Measurements from ENCODE around the gene MEIOSIN. TPM values are rescaled to one million over a fixed set of nuclear protein-coding genes. Genes with fewer than 3 reads are reported as not detected.
"Not testable (repeated sequence)": the region's sequence is repeated elsewhere in the genome, so short reads cannot be mapped to it uniquely, and the experiment has no call there.

MEIOSIN gene, protein sequence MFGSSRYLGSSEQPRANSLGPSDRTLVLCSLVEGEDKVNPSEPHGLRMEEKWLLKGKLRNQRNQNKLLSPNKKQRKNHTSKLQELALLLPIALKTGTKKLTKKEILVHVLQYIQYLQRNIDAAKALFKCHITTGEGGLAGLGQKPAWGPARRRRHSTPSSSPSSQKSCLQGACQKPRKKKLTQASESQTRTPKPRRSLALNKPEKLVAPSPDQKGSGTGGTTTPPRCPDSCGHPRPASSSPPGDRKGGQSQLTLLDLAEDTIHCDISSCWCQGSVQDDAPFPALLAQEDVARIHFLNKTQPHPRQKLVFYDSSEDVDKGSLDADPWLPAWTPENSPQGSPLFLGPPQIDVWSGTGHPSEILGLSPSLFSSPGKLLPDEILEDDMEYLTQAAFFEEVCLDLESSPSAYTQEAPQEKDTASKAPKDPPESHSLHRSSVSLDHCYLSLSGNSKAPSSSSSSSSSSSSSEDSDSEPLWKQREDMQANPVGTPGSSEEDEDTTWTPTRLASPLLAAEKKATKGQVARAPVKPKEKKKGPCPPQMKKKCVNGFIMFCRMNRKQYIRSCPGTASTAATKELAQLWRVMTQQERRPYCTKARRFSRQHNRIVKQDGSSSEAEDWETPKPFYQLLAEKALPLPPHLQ
- not detected for polyA plus RNA-seq (2013, experiment 1 of 4)
- not detected for polyA plus RNA-seq (2013, experiment 2 of 4)
- polyA plus RNA-seq (2013, experiment 3 of 4), result not detected
- not detected for polyA plus RNA-seq (2013, experiment 4 of 4)

DNA sequence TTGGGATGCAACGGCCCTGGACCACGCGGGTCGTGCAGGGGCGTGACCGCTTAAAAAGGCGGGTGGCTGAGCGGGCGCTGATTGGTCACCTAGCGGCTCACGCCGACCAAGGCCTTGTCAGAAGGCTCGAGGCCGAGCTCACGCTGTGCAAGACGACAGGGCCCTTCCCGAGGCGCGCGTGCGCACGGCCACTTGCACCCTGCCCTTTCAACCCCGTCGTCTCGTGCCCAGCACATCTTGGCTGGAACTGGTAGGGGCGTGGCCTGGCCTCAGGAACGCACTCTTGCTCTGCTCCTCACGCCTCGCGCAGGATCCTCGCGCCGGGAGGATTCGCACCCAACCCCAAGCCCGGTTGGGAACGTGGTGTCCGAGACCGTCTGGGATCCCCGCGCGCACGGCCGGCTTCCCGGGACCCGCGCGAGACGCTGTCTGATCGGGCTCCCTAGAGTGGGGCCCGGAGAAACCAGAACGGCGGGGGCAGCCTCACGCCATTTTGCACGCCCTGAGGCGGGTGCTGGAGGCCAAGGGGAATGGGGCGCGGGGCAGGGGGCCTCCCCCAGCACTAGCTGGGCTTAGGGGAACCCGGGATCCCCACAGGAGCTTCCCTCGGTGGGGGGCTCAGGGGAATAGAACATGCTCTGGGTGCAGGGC, at the start of gene MEIOSIN:
Gene MEIOSIN, plus strand, starts transcription at position 280 of the 651 bp plus-strand sequence. CDS start 1,938 bp downstream, outside the sequence.
- Histone ChIP-seq H3K27ac (ENCODE audit: insufficient read depth, low read depth, low read length, poor library complexity, severe bottlenecking) (no peak within 1 kb of the TSS), H3K4me3 (ENCODE audit: insufficient read depth, low read depth, low read length) (no peak within 1 kb of the TSS), H3K4me1 (ENCODE audit: control insufficient read depth, insufficient read depth, low read length) (peaks cover 4% of the 10 kb centered on the region), H3K36me3 (ENCODE audit: control insufficient read depth, insufficient read depth, low read length) (no peaks in the 10 kb centered on the region), H3K27me3 (ENCODE audit: control insufficient read depth, insufficient read depth, low read length, poor library complexity, severe bottlenecking) (no peaks in the 10 kb centered on the region), H3K9me3 (ENCODE audit: control insufficient read depth, low read length) (no peaks in the 10 kb centered on the region)
- WGBS, 2 experiments, result 96% methylated on average over 59 of the region's 59 CpGs

DNA sequence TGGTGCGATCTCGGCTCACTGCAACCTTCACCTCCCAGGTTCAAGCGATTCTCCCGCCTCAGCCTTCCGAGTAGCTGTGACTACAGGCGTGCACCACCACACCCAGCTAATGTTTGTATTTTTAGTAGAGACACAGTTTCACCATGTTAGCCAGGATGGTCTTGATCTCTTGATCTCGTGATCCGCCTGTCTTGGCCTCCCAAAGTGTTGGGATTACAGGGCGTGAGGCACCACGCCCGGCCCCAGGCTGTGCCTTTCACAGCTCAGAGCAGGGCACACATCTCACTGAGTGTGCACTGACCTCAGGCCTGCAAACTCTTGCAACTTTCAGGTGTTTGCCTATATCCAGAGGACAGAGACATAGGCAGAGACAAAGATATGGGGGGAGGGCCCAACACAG, 48.2 kb upstream of the MEIOSIN start:
- peaks cover 18% of the 10 kb centered on the region for H3K36me3 ChIP-seq (ENCODE audit: control insufficient read depth, insufficient read depth, low read length)

DNA sequence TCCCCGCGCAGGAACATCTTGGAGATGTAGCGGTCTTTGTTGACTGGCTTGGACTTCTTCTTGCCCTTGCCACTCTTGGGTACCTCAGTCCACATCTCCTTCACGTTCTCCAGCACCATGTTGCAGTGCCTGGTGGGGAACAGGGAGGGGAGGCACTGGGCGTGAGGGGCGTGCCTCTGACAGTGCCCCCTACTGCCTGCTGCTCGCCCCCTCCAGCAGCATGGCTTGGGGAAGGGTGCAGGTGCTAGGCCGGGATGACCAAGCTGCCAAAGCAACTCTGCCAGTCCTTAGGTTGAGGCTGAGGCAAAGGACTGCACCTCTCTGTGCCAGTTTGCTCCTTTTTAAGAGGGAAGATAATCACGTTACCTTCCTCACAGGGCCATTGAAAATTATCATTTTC, 45.6 kb upstream of the MEIOSIN start:
- Histone ChIP-seq H3K36me3 (ENCODE audit: control insufficient read depth, insufficient read depth, low read length) (peaks cover 18% of the 10 kb centered on the region), H3K4me3 (ENCODE audit: insufficient read depth, low read depth, low read length) (no peak overlapping the region)
- 91 to 94% methylated on average over 9 of the region's 9 CpGs for WGBS, 2 experiments

More for the DNA sequence above, 48.2 kb upstream of the MEIOSIN start:
- H3K27me3 ChIP-seq (ENCODE audit: control insufficient read depth, insufficient read depth, low read length, poor library complexity, severe bottlenecking), result peaks cover 11% of the 10 kb centered on the region
- not testable (repeated sequence) for H3K4me1 ChIP-seq (ENCODE audit: control insufficient read depth, insufficient read depth, low read length); H3K4me3 ChIP-seq (ENCODE audit: insufficient read depth, low read depth, low read length); H3K9me3 ChIP-seq (ENCODE audit: control insufficient read depth, low read length); H3K27ac ChIP-seq (ENCODE audit: insufficient read depth, low read depth, low read length, poor library complexity, severe bottlenecking)
- WGBS, 2 experiments, result 85 to 87% methylated on average over 11 of the region's 11 CpGs

DNA sequence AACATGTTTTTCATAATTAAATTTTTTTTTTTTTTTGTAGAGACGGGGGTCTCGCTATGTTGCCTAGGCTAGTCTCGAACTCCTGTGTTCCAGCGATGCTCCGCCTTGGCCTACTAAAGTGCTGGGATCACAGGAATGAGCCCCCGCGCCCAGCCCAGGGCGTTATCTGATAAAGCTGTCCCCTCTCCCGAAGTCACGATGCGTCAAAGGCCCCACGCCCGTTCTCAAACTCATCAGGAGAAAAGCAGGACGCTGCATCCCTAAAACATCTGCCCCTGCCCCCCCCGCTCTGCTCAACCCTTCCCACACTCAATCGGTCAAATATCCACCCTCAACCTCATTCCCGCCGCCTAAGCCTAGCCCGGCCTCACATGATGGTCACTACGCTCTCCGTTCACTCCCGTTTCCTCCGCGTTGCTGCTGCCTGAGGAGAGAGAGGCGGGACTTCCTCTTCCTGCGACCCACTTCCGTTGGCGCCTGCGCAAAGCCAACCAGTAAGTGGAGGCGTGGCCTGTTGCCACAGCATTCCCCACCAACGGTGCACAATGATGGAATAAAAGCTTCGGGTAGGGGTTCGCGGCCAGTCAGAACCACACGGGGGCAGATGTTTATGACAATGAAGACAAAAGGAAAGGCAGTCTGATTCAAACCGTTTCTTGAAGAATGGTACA, 41.6 kb upstream of the MEIOSIN start, which contains the start of gene SNRPD2:
Gene SNRPD2, minus strand, starts transcription at position 438 of the 671 bp plus-strand sequence. Its CDS starts 65 bp downstream, at position 373.
- Histone ChIP-seq H3K9me3 (ENCODE audit: control insufficient read depth, low read length) (no peaks in the 10 kb centered on the region), H3K36me3 (ENCODE audit: control insufficient read depth, insufficient read depth, low read length) (peaks cover 22% of the 10 kb centered on the region), H3K4me3 (ENCODE audit: insufficient read depth, low read depth, low read length) (peak within 1 kb of the TSS; percentile 87), H3K4me1 (ENCODE audit: control insufficient read depth, insufficient read depth, low read length) (no peaks in the 10 kb centered on the region), H3K27ac (ENCODE audit: insufficient read depth, low read depth, low read length, poor library complexity, severe bottlenecking) (peak within 1 kb of the TSS; percentile 81), H3K27me3 (ENCODE audit: control insufficient read depth, insufficient read depth, low read length, poor library complexity, severe bottlenecking) (no peaks in the 10 kb centered on the region)
- WGBS, 2 experiments, result 0 to 1% methylated on average over 36 of the region's 36 CpGs

More for the DNA sequence above, 45.6 kb upstream of the MEIOSIN start:
- Histone ChIP-seq H3K27ac (ENCODE audit: insufficient read depth, low read depth, low read length, poor library complexity, severe bottlenecking) (no peak overlapping the region), H3K27me3 (ENCODE audit: control insufficient read depth, insufficient read depth, low read length, poor library complexity, severe bottlenecking) (no peaks in the 10 kb centered on the region), H3K4me1 (ENCODE audit: control insufficient read depth, insufficient read depth, low read length) (no peaks in the 10 kb centered on the region), H3K9me3 (ENCODE audit: control insufficient read depth, low read length) (no peaks in the 10 kb centered on the region)

DNA sequence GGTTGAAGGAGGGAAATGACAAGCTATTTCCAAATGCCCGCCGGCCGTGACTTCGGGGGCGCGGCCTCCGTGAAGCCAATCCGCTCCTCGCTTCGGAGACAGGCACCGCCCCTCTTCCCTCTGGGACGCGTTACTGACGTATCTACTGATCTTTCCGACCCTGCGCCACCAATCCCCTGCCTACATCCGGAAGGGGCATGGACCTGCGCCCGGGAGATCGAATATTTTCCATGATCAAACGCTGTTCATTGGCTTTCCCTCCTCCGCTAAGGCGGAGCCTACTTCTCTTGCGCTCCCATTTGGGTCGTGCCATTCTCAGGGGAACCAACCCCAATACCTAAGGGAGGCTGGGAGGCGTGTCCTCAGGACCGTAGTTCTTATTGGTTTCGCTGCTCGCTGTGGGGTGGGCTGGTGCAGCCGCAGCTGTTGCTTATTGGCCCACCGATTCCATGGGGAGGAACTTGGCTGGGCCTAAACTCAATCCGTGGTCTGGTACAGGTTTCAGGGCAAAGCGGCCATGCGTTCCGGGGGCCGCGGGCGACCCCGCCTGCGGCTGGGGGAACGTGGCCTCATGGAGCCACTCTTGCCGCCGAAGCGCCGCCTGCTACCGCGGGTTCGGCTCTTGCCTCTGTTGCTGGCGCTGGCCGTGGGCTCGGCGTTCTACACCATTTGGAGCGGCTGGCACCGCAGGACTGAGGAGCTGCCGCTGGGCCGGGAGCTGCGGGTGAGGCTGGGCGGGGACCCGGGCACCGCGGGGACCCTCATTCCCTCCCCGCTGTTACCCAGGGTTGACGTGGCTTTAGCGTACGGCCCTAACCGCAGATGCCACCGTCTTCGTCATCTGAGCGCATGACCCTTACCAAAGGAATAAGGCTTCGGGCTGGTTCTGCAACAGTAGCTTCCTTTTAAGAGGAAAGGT, 40.8 kb upstream of the MEIOSIN start, which contains the start of gene QPCTL:
Gene QPCTL, plus strand, starts transcription at position 480 of the 919 bp plus-strand sequence. Its CDS starts 38 bp downstream, at position 518.
- no peaks in the 10 kb centered on the region for H3K9me3 ChIP-seq (ENCODE audit: control insufficient read depth, low read length)
- no peaks in the 10 kb centered on the region for H3K4me1 ChIP-seq (ENCODE audit: control insufficient read depth, insufficient read depth, low read length)
- H3K36me3 ChIP-seq (ENCODE audit: control insufficient read depth, insufficient read depth, low read length), result peaks cover 18% of the 10 kb centered on the region
- peak within 1 kb of the TSS; percentile 87 for H3K4me3 ChIP-seq (ENCODE audit: insufficient read depth, low read depth, low read length)
- 0% methylated on average over 70 of the region's 70 CpGs for WGBS, 2 experiments
- H3K27ac ChIP-seq (ENCODE audit: insufficient read depth, low read depth, low read length, poor library complexity, severe bottlenecking), result peak within 1 kb of the TSS; percentile 81
- no peaks in the 10 kb centered on the region for H3K27me3 ChIP-seq (ENCODE audit: control insufficient read depth, insufficient read depth, low read length, poor library complexity, severe bottlenecking)

DNA sequence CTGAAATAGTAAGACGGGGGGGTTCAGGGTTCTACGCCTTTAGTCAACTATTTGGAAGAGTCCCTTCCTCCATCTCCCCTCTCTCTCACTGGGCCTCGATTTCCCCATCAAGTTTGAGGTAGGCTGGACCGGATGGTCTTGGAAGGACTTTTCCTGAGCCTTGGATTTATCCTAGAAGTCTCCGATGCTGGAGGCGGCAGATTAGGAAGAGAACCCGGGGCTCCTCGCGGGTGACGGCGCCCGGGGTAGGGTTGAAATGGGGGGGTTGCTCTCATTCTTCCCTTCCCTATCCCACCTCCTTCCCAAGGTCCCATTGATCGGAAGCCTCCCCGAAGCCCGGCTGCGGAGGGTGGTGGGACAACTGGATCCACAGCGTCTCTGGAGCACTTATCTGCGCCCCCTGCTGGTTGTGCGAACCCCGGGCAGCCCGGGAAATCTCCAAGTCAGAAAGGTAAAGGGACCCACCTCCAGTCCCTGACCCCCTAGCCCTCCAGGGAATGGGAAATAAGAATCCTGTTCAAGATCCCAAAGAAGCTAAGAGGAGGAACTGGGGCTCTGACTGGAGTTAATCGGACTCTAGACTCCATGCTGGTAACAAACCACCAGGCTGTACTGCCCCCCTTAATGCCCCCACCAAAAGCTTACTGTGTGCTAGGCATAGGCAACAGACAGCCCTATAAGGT, 40.0 kb upstream of the MEIOSIN start:
- Histone ChIP-seq H3K27ac (ENCODE audit: insufficient read depth, low read depth, low read length, poor library complexity, severe bottlenecking) (peak overlapping the region; percentile 81), H3K4me3 (ENCODE audit: insufficient read depth, low read depth, low read length) (peak overlapping the region; percentile 87), H3K27me3 (ENCODE audit: control insufficient read depth, insufficient read depth, low read length, poor library complexity, severe bottlenecking) (no peaks in the 10 kb centered on the region), H3K4me1 (ENCODE audit: control insufficient read depth, insufficient read depth, low read length) (no peaks in the 10 kb centered on the region), H3K36me3 (ENCODE audit: control insufficient read depth, insufficient read depth, low read length) (peaks cover 14% of the 10 kb centered on the region), H3K9me3 (ENCODE audit: control insufficient read depth, low read length) (no peaks in the 10 kb centered on the region)
- WGBS, 2 experiments, result 2% methylated on average over 17 to 22 of the region's 22 CpGs

DNA sequence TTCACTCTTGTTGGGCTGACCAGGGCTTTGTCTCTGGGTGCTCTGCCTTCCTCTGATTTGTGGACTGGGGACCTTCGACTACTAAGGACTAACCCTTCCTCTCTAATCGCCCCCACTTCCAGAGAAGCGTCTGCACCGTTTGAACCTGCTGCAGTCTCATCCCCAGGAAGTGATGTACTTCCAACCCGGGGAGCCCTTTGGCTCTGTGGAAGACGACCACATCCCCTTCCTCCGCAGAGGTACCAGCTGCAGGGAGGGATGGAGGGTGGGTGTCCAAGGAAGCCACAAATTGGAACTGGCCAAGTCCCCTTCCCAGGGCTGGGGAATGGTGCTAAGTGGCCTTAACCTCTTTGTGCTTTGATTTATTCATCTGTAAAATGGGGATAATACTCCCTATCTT, 31.6 kb upstream of the MEIOSIN start:
- 92 to 93% methylated on average over 7 of the region's 7 CpGs for WGBS, 2 experiments
- Histone ChIP-seq H3K4me3 (ENCODE audit: insufficient read depth, low read depth, low read length) (no peak overlapping the region), H3K27ac (ENCODE audit: insufficient read depth, low read depth, low read length, poor library complexity, severe bottlenecking) (no peak overlapping the region), H3K9me3 (ENCODE audit: control insufficient read depth, low read length) (no peaks in the 10 kb centered on the region), H3K27me3 (ENCODE audit: control insufficient read depth, insufficient read depth, low read length, poor library complexity, severe bottlenecking) (no peaks in the 10 kb centered on the region), H3K36me3 (ENCODE audit: control insufficient read depth, insufficient read depth, low read length) (peaks cover 17% of the 10 kb centered on the region), H3K4me1 (ENCODE audit: control insufficient read depth, insufficient read depth, low read length) (no peaks in the 10 kb centered on the region)

DNA sequence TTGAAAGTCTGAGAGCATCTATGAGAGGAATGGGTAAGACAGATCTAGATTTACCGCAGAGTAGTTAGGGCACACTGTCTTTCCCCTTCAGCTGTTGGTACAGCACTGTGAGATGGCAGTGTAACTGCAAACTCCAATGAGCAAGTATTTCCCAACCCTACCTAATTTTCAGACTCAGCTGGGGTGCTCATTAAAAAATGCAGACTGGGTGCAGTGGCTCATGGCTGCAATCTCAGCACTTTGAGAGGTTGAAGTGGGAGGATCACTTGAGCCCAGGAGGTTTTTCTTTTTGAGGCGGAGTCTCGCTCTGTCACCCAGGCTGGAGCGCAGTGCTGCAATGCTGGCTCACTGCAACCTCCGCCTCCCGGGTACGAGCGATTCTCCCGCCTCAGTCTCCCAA, 28.1 kb upstream of the MEIOSIN start:
- Histone ChIP-seq H3K36me3 (ENCODE audit: control insufficient read depth, insufficient read depth, low read length) (peaks cover 15% of the 10 kb centered on the region), H3K27ac (ENCODE audit: insufficient read depth, low read depth, low read length, poor library complexity, severe bottlenecking) (peak overlapping the region; percentile 16), H3K4me3 (ENCODE audit: insufficient read depth, low read depth, low read length) (no peak overlapping the region), H3K27me3 (ENCODE audit: control insufficient read depth, insufficient read depth, low read length, poor library complexity, severe bottlenecking) (no peaks in the 10 kb centered on the region), H3K4me1 (ENCODE audit: control insufficient read depth, insufficient read depth, low read length) (no peaks in the 10 kb centered on the region), H3K9me3 (ENCODE audit: control insufficient read depth, low read length) (no peaks in the 10 kb centered on the region)
- WGBS, 2 experiments, result 86% methylated on average over 9 of the region's 9 CpGs
